Transverse colon (tissue), 4 donors: ENCODE measurements around the gene TTC39A. TPM values are rescaled to one million over a fixed set of nuclear protein-coding genes. Genes with fewer than 3 reads are reported as not detected.

Experiments used
- DNase-seq: peaks from one replicate; pipeline ENCODE4 v3.0.0-alpha.2; 2019
- H3K27ac ChIP-seq, 4 donors: fragments of 200-600 bp; sonication (generic); 2 replicates each; pipeline ENCODE4 v1.5.1; 2016 to 2018; ENCODE audit warnings: inconsistent platforms in 4 of 4
- H3K27me3 ChIP-seq: fragments of 200-600 bp; sonication (generic); 2 replicates; pipeline ENCODE4 v1.5.1; 2017; ENCODE audit warnings: inconsistent platforms
- H3K36me3 ChIP-seq, 4 donors: fragments of 200-600 bp; sonication (generic); 2 replicates each; pipeline ENCODE4 v1.5.1; 2017 to 2019; ENCODE audit warnings: inconsistent platforms in 4 of 4
- H3K4me1 ChIP-seq, 4 donors: fragments of 200-600 bp; sonication (generic); 2 replicates each; pipeline ENCODE4 v1.5.1; 2017 to 2020; ENCODE audit warnings: inconsistent platforms in 4 of 4
- H3K4me3 ChIP-seq, 4 donors: fragments of 200-600 bp; sonication (generic); 1 replicate in 1 of 4; 2 replicates in 3 of 4; pipeline versions ENCODE4 v1.5.1 to v1.6.1; 2017 to 2019; ENCODE audit warnings: inconsistent platforms in 4 of 4
- H3K9me3 ChIP-seq, 2 donors: fragments of 200-600 bp; sonication (generic); 2 replicates each; pipeline ENCODE4 v1.5.1; 2017 to 2019; ENCODE audit warnings: inconsistent platforms in 2 of 2
- CTCF ChIP-seq, 5 experiments: fragments of 200-600 bp in 3 of 5; fragments of 450-650 bp in 2 of 5; sonication (generic) in 3 of 5; IDR thresholded peaks; 1 replicate in 2 of 5; 2 replicates in 3 of 5; pipeline ENCODE4 v1.5.1; 2016 to 2017; ENCODE audit warnings: antibody characterized with exemption in 5 of 5, inconsistent platforms in 3 of 5, mild to moderate bottlenecking in 2 of 5, moderate library complexity in 1 of 5
- EP300 ChIP-seq: sonication (generic); formaldehyde crosslinking; IDR thresholded peaks from one replicate; pipeline ENCODE4 v1.6.1; 2017; ENCODE audit warnings: antibody characterized with exemption, low read depth
- POLR2A ChIP-seq: fragments of 450-650 bp; IDR thresholded peaks from one replicate; pipeline ENCODE4 v1.6.1; 2016; ENCODE audit warnings: antibody characterized with exemption, mild to moderate bottlenecking, moderate library complexity
- POLR2AphosphoS5 ChIP-seq, 3 donors: sonication (generic); formaldehyde crosslinking; IDR thresholded peaks; one replicate each; pipeline ENCODE4 v1.6.1; 2016; ENCODE audit warnings: antibody characterized with exemption in 3 of 3
- WGBS, 2 donors: methylation state at CpG; one replicate each; pipeline ENCODE4 v1.1.5; 2018; ENCODE audit warnings: low coverage in 1 of 2; 5-methylcytosine and 5-hydroxymethylcytosine counted together
- in situ Hi-C, 4 donors: fragments of 200-750 bp; cut with MboI; loops; one replicate each; pipeline versions ENCODE4 v1.15.0 to v1.15.1; 2017; ENCODE audit warnings: low sequenced_read_pairs in 3 of 4, low pct_ligation_motif_present in 1 of 4, low pct_unique_long_range_greater_than_20kb in 1 of 4
- intact Hi-C: fragments of 100-400 bp; cut with DNase I; formaldehyde crosslinking; loops from one replicate; pipeline ENCODE4 v1.15.1; 2023; ENCODE audit warnings: low total_unique reads
- total RNA-seq, 4 donors: library from RNA; depleted of rRNA; stranded (reverse); fragments of >200 nt; gene quantifications; one replicate each; pipeline ENCODE4 v1.1.0, GENCODE V29; 2016

The TTC39A gene
- total RNA-seq, 4 donors from 2014 or later: 41.8 to 96.1 (median 73.0) TPM

DNA sequence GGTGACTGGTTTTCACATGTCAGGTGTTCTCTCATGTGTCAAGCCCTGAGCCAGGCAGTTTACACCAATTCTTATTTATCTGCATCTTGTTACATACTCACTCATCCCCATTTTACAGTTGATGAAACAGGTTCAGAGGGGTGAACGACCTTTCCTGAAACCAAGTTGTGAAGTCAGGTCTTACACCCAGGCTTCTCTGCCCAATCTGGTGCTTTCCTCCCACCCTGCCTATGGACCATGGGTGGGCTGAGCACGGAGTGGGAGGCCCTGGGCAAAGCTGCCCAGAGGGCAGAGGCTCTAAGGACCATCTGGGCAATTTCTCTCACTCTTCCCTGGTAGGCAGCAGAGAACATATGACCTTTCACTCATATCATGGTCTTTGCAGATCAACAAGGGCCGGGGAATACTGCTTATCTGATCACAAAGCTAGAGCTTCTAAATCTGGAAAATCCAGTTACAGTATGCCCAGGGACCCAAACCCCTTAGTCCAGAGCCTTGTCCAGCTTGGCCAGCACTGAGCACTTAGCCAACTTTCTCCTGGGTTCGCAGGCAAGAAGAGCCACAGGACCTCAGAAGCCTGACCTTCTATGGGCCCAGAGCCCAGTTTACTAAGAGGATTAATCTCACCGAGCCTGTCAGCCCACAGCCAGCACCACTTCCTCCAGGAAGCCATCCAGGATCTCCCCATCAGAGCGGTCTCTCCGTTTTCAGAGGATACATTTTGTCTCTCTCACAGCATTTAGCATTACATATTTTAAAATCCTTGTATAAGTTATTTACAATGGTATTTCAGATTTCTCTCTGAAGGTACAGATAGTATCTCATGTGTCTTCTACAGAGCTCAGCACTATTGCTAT lies 16.0 kb upstream of the TTC39A start:
- TF ChIP-seq CTCF (IDR thresholded peaks at IDR 0.05) (no peak), POLR2A (no peak), EP300 (no peak), POLR2AphosphoS5 (IDR thresholded peaks at IDR 0.05) (no peak)
- H3K9me3 ChIP-seq: no peaks in the 10 kb centered on the region
- peaks cover 0 to 11% (median 5%) of the 10 kb centered on the region in 4 donors for H3K4me1 ChIP-seq
- peaks cover 41% of the 10 kb centered on the region for H3K27me3 ChIP-seq
- H3K4me3 ChIP-seq: no peak overlapping the region
- intact Hi-C loops: no loop called here
- no peaks in the 10 kb centered on the region for H3K36me3 ChIP-seq
- in situ Hi-C loops: no loop called here
- DNase-seq: no peak
- WGBS, 2 donors: 77% methylated on average over 7 of the region's 7 CpGs; no CpG with 5 or more reads in 1 of the 2 donors
- no peak overlapping the region for H3K27ac ChIP-seq

- peak overlapping the region in 3 of 4 donors; percentile 31 to 45 (median 38) for H3K4me3 ChIP-seq
- DNase-seq: no peak
- peaks cover 41% of the 10 kb centered on the region for H3K27me3 ChIP-seq
- H3K4me1 ChIP-seq: peaks cover 0 to 11% (median 5%) of the 10 kb centered on the region in 4 donors
- no peak overlapping the region for H3K27ac ChIP-seq
- H3K9me3 ChIP-seq: no peaks in the 10 kb centered on the region
- H3K36me3 ChIP-seq: no peaks in the 10 kb centered on the region
- WGBS, 2 donors: 61% methylated on average over 15 of the region's 15 CpGs; no CpG with 5 or more reads in 1 of the 2 donors
- intact Hi-C loops (no loop called here), in situ Hi-C loops (no loop called here)
- no peak for TF ChIP-seq EP300
- no peak for TF ChIP-seq POLR2AphosphoS5 (IDR thresholded peaks at IDR 0.05)
- no peak for TF ChIP-seq POLR2A
- TF ChIP-seq CTCF (IDR thresholded peaks at IDR 0.05): no peak
Measured at GRCh38 chr1:51345300-51345687, 14.9 kb upstream of the TTC39A start.

GRCh38 chr1:51344602-51345299 lies 14.4 kb upstream of the TTC39A start:
- DNase-seq: peak; percentile 61
- intact Hi-C loops: no loop called here
- H3K27ac ChIP-seq: no peak overlapping the region

More at GRCh38 chr1:51344602-51345299, 14.4 kb upstream of the TTC39A start:
- H3K9me3 ChIP-seq: no peaks in the 10 kb centered on the region
- WGBS, 2 donors: 0% methylated on average over 24 of the region's 60 CpGs; no CpG with 5 or more reads in 1 of the 2 donors
- no peak for TF ChIP-seq POLR2AphosphoS5 (IDR thresholded peaks at IDR 0.05)
- TF ChIP-seq POLR2A: no peak
- peak in 1 of 5 experiments; percentile 14 for TF ChIP-seq CTCF (IDR thresholded peaks at IDR 0.05)
- in situ Hi-C loops: no loop called here
- no peaks in the 10 kb centered on the region for H3K36me3 ChIP-seq
- H3K4me3 ChIP-seq: peak overlapping the region in 3 of 4 donors; percentile 31 to 45 (median 38)
- peaks cover 41% of the 10 kb centered on the region for H3K27me3 ChIP-seq
- H3K4me1 ChIP-seq: peaks cover 0 to 11% (median 5%) of the 10 kb centered on the region in 4 donors
